B cell (primary cell): ENCODE data around the gene HECTD1. TPM values are rescaled to one million over a fixed set of nuclear protein-coding genes. Genes with fewer than 3 reads are reported as not detected.
"Not testable (repeated sequence)": the region's sequence is repeated elsewhere in the genome, so short reads cannot be mapped to it uniquely, and the experiment has no call there.

Experiments used
- ATAC-seq: fragments of 200-7000 bp; cut with Tn5 transposase; one replicate; pipeline ENCODE4 v1.10.0; 2021; ENCODE audit warnings: low read depth, mild to moderate bottlenecking, moderate number of reproducible peaks, moderate library complexity
- CTCF ChIA-PET: fragments of 350-600 bp; sonication (Branson Sonifier 250); formaldehyde crosslinking; loops from one replicate; lab custom pipeline; 2021; ENCODE audit warnings: antibody characterized with exemption, inconsistent platforms; lab: Charles Lee
- POLR2A ChIA-PET: fragments of 350-600 bp; sonication (Branson Sonifier 250); formaldehyde crosslinking; loops from one replicate; lab custom pipeline; 2021; ENCODE audit warnings: antibody characterized with exemption; lab: Charles Lee
- DNase-seq: peaks from one replicate; pipeline ENCODE4 v3.0.0; 2013
- H2AFZ ChIP-seq: 2 replicates; pipeline ENCODE4 v1.6.1; 2012; ENCODE audit warnings: mild to moderate bottlenecking, low read depth, low read length; ENCODE audit not compliant: insufficient read depth, poor library complexity, severe bottlenecking
- H3K27ac ChIP-seq, 2 donors: 1 replicate in 1 of 2; 2 replicates in 1 of 2; pipeline ENCODE4 v1.5.1; 2012 to 2013; ENCODE audit warnings: low read length in 2 of 2, mild to moderate bottlenecking in 2 of 2, moderate library complexity in 1 of 2
- H3K27me3 ChIP-seq, 4 experiments: fragments of 200-600 bp in 1 of 4; sonication (generic) in 1 of 4; replicated peaks in 1 of 4; 1 replicate in 2 of 4; 2 replicates in 2 of 4; pipeline versions ENCODE4 v1.6.1 to v1.7.0; 2013 to 2016; ENCODE audit warnings: low read length in 3 of 4, mild to moderate bottlenecking in 2 of 4, mixed read lengths in 1 of 4, moderate library complexity in 1 of 4; ENCODE audit not compliant: insufficient read depth in 4 of 4, control insufficient read depth in 3 of 4; ENCODE audit errors: control extremely low read depth in 1 of 4
- H3K36me3 ChIP-seq, 2 experiments: replicated peaks in 1 of 2; 1 replicate in 1 of 2; 2 replicates in 1 of 2; pipeline versions ENCODE4 v1.6.1 to v1.7.1; 2013; ENCODE audit warnings: low read length in 1 of 2; ENCODE audit not compliant: insufficient read depth in 2 of 2, control insufficient read depth in 1 of 2; ENCODE audit errors: control extremely low read depth in 1 of 2, extremely low read depth in 1 of 2
- H3K4me1 ChIP-seq, 2 donors: fragments of 200-600 bp in 1 of 2; sonication (generic) in 1 of 2; 1 replicate in 1 of 2; 2 replicates in 1 of 2; pipeline versions ENCODE4 v1.5.1 to v1.6.1; 2013 to 2017; ENCODE audit warnings: low read length in 2 of 2; ENCODE audit not compliant: control insufficient read depth in 2 of 2, insufficient read depth in 2 of 2
- H3K4me2 ChIP-seq: replicated peaks from 2 replicates; pipeline ENCODE3; 2012; ENCODE audit warnings: mild to moderate bottlenecking, low read depth, low read length; ENCODE audit not compliant: poor library complexity, severe bottlenecking
- H3K4me3 ChIP-seq, 5 experiments: fragments of 200-600 bp in 1 of 5; sonication (generic) in 1 of 5; 1 replicate in 3 of 5; 2 replicates in 2 of 5; pipeline versions ENCODE4 v1.5.1 to v1.7.0; 2011 to 2016; ENCODE audit warnings: low read length in 4 of 5, mild to moderate bottlenecking in 4 of 5, low read depth in 2 of 5, control low read depth in 1 of 5, moderate library complexity in 1 of 5; ENCODE audit not compliant: insufficient read depth in 1 of 5; ENCODE audit errors: control extremely low read depth in 1 of 5, extremely low read depth in 1 of 5
- H3K79me2 ChIP-seq: fragments of 200-600 bp; sonication (generic); one replicate; pipeline ENCODE4 v1.6.0; 2016; ENCODE audit warnings: low read length; ENCODE audit not compliant: control insufficient read depth, insufficient read depth
- H3K9ac ChIP-seq: fragments of 200-600 bp; sonication (generic); 2 replicates; pipeline ENCODE4 v1.6.1; 2017; ENCODE audit warnings: mild to moderate bottlenecking, low read length, moderate library complexity
- H3K9me3 ChIP-seq, 3 donors: one replicate each; pipeline versions ENCODE4 v1.6.1 to v1.7.1; 2013; ENCODE audit warnings: low read length in 2 of 3; ENCODE audit not compliant: control insufficient read depth in 2 of 3, insufficient read depth in 1 of 3; ENCODE audit errors: control extremely low read depth in 1 of 3
- H4K20me1 ChIP-seq: 2 replicates; pipeline ENCODE4 v1.6.0; 2012; ENCODE audit warnings: mild to moderate bottlenecking, low read length; ENCODE audit not compliant: insufficient read depth, control insufficient read depth, poor library complexity, severe bottlenecking
- H3K27ac Mint-ChIP-seq: one replicate; pipeline ENCODE4 v1.8.0; 2021; ENCODE audit warnings: mixed read lengths
- H3K27me3 Mint-ChIP-seq: one replicate; pipeline ENCODE4 v1.8.0; 2021; ENCODE audit warnings: mixed read lengths
- H3K4me1 Mint-ChIP-seq: one replicate; pipeline ENCODE4 v1.8.0; 2021; ENCODE audit warnings: mixed read lengths
- H3K4me3 Mint-ChIP-seq: one replicate; pipeline ENCODE4 v1.8.0; 2021; ENCODE audit warnings: mixed read lengths
- H3K9me3 Mint-ChIP-seq: one replicate; pipeline ENCODE4 v1.8.0; 2022; ENCODE audit warnings: mixed read lengths; ENCODE audit not compliant: insufficient read depth
- EZH2 ChIP-seq: IDR thresholded peaks from 2 replicates; pipeline ENCODE4 v1.6.1; 2012; ENCODE audit warnings: borderline replicate concordance, low read depth, mild to moderate bottlenecking, moderate library complexity, low read length; ENCODE audit not compliant: insufficient read depth, poor library complexity, severe bottlenecking
- WGBS: methylation state at CpG from one replicate; pipeline ENCODE4 v1.1.5; 2013; ENCODE audit warnings: missing lambda C conversion rate; ENCODE audit not compliant: insufficient coverage; 5-methylcytosine and 5-hydroxymethylcytosine counted together
- intact Hi-C: fragments of 100-400 bp; cut with micrococcal nuclease; formaldehyde crosslinking; loops from one replicate; pipeline ENCODE4 v1.10.0; 2022
- polyA plus RNA-seq: library from polyadenylated mRNA; depleted of rRNA; stranded (reverse); fragments of >200 nt; gene quantifications from 2 replicates; pipeline ENCODE4 v1.2.3, GENCODE V29; 2012
- total RNA-seq, 2 donors: library from RNA; stranded (reverse); fragments of 120-200 nt in 1 of 2; gene quantifications; 1 replicate in 1 of 2; 2 replicates in 1 of 2; pipeline versions ENCODE4 v1.2.3 to v1.2.4, GENCODE V29; 2013 to 2022
- TF ChIP-seq, protein P1 (sequence below): fragments of 200-600 bp; IDR thresholded peaks from one replicate; pipeline ENCODE4 v1.8.0; 2022; ENCODE audit warnings: antibody characterized with exemption, mild to moderate bottlenecking

Gene HECTD1
- total and polyA plus RNA-seq, 2 donors (not counting 1 experiment from before 2014, with no cell fraction given), result 63.1 to 184 TPM

GRCh38 chr14:31235462-31235861, 27.9 kb upstream of the HECTD1 start:
- H3K9me3 Mint-ChIP-seq, result no peaks in the 10 kb centered on the region
- no peak for ATAC-seq
- ChIA-PET CTCF (no interaction called here), POLR2A (no interaction called here)
- Histone ChIP-seq H3K27ac (no peak overlapping the region), H3K27me3 (no peaks in the 10 kb centered on the region), H3K4me1 (no peaks in the 10 kb centered on the region), H2AFZ (no peak overlapping the region), H3K9me3 (no peaks in the 10 kb centered on the region), H3K9ac (no peak overlapping the region), H4K20me1 (no peaks in the 10 kb centered on the region), H3K4me3 (no peak overlapping the region), H3K4me2 (no peak overlapping the region), H3K36me3 (no peaks in the 10 kb centered on the region), H3K79me2 (no peaks in the 10 kb centered on the region)
- no peak for DNase-seq
- H3K4me3 Mint-ChIP-seq, result no peak overlapping the region
- WGBS, result no CpG with 5 or more reads among the region's 3 CpGs
- TF ChIP-seq EZH2, result no peak
- peaks cover 7% of the 10 kb centered on the region for H3K4me1 Mint-ChIP-seq
- no peaks in the 10 kb centered on the region for H3K27me3 Mint-ChIP-seq
- intact Hi-C loops, result no loop called here
- H3K27ac Mint-ChIP-seq, result no peak overlapping the region

GRCh38 chr14:31232081-31232480, 24.5 kb upstream of the HECTD1 start:
- H3K4me1 ChIP-seq, result peaks cover 0 to 3% of the 10 kb centered on the region in 2 donors
- H3K27me3 Mint-ChIP-seq, result no peaks in the 10 kb centered on the region
- no peaks in the 10 kb centered on the region for H4K20me1 ChIP-seq
- no peak overlapping the region for H2AFZ ChIP-seq
- H3K9me3 Mint-ChIP-seq, result no peaks in the 10 kb centered on the region
- intact Hi-C loops, result no loop called here
- DNase-seq, result no peak
- WGBS, result 88% methylated on average over 1 of the region's 3 CpGs
- peaks cover 0 to 4% (median 0%) of the 10 kb centered on the region in 4 experiments for H3K27me3 ChIP-seq
- no peaks in the 10 kb centered on the region for H3K9me3 ChIP-seq
- peaks cover 4% of the 10 kb centered on the region for H3K4me1 Mint-ChIP-seq
- H3K79me2 ChIP-seq, result no peaks in the 10 kb centered on the region
- ChIA-PET CTCF (no interaction called here), POLR2A (no interaction called here)
- no peak overlapping the region for H3K27ac ChIP-seq
- H3K9ac ChIP-seq, result no peak overlapping the region
- no peak overlapping the region for H3K27ac Mint-ChIP-seq
- no peak for ATAC-seq
- H3K4me3 Mint-ChIP-seq, result no peak overlapping the region
- no peak overlapping the region for H3K4me2 ChIP-seq
- H3K36me3 ChIP-seq, result no peaks in the 10 kb centered on the region
- TF ChIP-seq, protein P1, sequence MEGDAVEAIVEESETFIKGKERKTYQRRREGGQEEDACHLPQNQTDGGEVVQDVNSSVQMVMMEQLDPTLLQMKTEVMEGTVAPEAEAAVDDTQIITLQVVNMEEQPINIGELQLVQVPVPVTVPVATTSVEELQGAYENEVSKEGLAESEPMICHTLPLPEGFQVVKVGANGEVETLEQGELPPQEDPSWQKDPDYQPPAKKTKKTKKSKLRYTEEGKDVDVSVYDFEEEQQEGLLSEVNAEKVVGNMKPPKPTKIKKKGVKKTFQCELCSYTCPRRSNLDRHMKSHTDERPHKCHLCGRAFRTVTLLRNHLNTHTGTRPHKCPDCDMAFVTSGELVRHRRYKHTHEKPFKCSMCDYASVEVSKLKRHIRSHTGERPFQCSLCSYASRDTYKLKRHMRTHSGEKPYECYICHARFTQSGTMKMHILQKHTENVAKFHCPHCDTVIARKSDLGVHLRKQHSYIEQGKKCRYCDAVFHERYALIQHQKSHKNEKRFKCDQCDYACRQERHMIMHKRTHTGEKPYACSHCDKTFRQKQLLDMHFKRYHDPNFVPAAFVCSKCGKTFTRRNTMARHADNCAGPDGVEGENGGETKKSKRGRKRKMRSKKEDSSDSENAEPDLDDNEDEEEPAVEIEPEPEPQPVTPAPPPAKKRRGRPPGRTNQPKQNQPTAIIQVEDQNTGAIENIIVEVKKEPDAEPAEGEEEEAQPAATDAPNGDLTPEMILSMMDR, result no peak
- TF ChIP-seq EZH2, result no peak
- no peak overlapping the region for H3K4me3 ChIP-seq

DNA sequence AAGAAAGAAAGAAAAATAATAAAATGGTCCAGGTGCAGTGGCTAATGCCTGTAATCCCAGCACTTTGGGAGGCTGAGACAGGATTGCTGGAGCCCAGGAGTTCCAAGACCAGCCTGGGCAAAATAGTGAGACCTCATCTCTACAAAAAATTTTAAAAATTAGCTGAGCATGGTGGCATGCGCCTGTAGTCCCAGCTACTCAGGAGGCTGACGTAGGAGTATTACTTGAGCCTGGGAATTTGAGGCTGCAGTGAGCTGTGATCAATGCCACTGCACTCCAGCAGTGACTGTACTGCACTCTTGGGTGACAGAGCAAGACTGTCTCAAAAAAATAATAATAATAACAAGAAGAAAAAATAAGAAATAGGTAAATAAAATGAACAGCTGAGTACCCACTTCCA, 23.7 kb upstream of the HECTD1 start:
- H3K79me2 ChIP-seq, ATAC-seq, H3K9me3 ChIP-seq, H3K4me2 ChIP-seq, intact Hi-C loops, H3K36me3 ChIP-seq, DNase-seq, H3K27me3 ChIP-seq, CTCF ChIA-PET, H3K9me3 Mint-ChIP-seq, POLR2A ChIA-PET, H2AFZ ChIP-seq, H3K4me3 ChIP-seq, H3K9ac ChIP-seq, H3K27ac Mint-ChIP-seq, H3K27me3 Mint-ChIP-seq, H3K4me3 Mint-ChIP-seq, H3K4me1 Mint-ChIP-seq, H4K20me1 ChIP-seq, H3K4me1 ChIP-seq, H3K27ac ChIP-seq: not testable (repeated sequence)
- 100% methylated on average over 2 of the region's 2 CpGs for WGBS
